HepG2 (cell line): Measurements from ENCODE around the gene LST1. TPM values are rescaled to one million over a fixed set of nuclear protein-coding genes. Genes with fewer than 3 reads are reported as not detected.

Experiments used
- AKAP8 ChIP-seq: sonication (generic); formaldehyde crosslinking; IDR thresholded peaks from 2 replicates; pipeline ENCODE4 v1.5.1; 2020; ENCODE audit warnings: mild to moderate bottlenecking, missing genetic modification reagents
- ATAD3A ChIP-seq: sonication (generic); formaldehyde crosslinking; IDR thresholded peaks from 2 replicates; pipeline ENCODE4 v1.4.0; 2020; ENCODE audit warnings: missing genetic modification reagents
- CAMTA2 ChIP-seq: sonication (generic); formaldehyde crosslinking; IDR thresholded peaks from 2 replicates; pipeline ENCODE4 v1.4.0; 2020; ENCODE audit warnings: mild to moderate bottlenecking, missing genetic modification reagents, borderline replicate concordance
- CENPBD1 ChIP-seq: sonication (generic); formaldehyde crosslinking; IDR thresholded peaks from 2 replicates; pipeline ENCODE4 v1.8.0; 2022; ENCODE audit warnings: missing genetic modification reagents, low read depth, mild to moderate bottlenecking, borderline replicate concordance
- EHMT2 ChIP-seq: fragments of 200-600 bp; sonication (generic); IDR thresholded peaks from 2 replicates; pipeline ENCODE4 v1.7.0; 2017; ENCODE audit warnings: antibody characterized with exemption, low read depth, low read length, borderline replicate concordance
- EP300 ChIP-seq, 3 experiments: sonication (generic) in 1 of 3; formaldehyde crosslinking in 1 of 3; IDR thresholded peaks; 2 replicates each; pipeline versions ENCODE4 v1.5.1 to v1.6.1; 2011 to 2020; ENCODE audit warnings: low read depth in 2 of 3, low read length in 2 of 3, borderline replicate concordance in 1 of 3, improper control_type of control experiment in 1 of 3, mild to moderate bottlenecking in 1 of 3, missing genetic modification reagents in 1 of 3, moderate library complexity in 1 of 3
- FOSL2 ChIP-seq: sonication (generic); formaldehyde crosslinking; IDR thresholded peaks from 2 replicates; pipeline ENCODE4 v1.4.0; 2020; ENCODE audit warnings: missing genetic modification reagents
- GABPB1 ChIP-seq: IDR thresholded peaks from 2 replicates; pipeline ENCODE4 v1.6.1; 2016; ENCODE audit warnings: mild to moderate bottlenecking, missing genetic modification reagents, moderate library complexity, missing compliant biosample characterization
- GZF1 ChIP-seq: sonication (generic); formaldehyde crosslinking; IDR thresholded peaks from 2 replicates; pipeline ENCODE4 v1.5.1; 2020; ENCODE audit warnings: mild to moderate bottlenecking, missing genetic modification reagents
- ISL2 ChIP-seq: sonication (generic); formaldehyde crosslinking; IDR thresholded peaks from 2 replicates; pipeline ENCODE4 v1.5.0; 2020; ENCODE audit warnings: missing genetic modification reagents
- MEIS1 ChIP-seq: sonication (generic); formaldehyde crosslinking; IDR thresholded peaks from 2 replicates; pipeline ENCODE4 v1.9.0; 2021; ENCODE audit warnings: mild to moderate bottlenecking, missing genetic modification reagents, moderate library complexity, borderline replicate concordance
- MXD1 ChIP-seq: sonication (generic); formaldehyde crosslinking; IDR thresholded peaks from 2 replicates; pipeline ENCODE4 v1.4.0; 2020; ENCODE audit warnings: mild to moderate bottlenecking, missing genetic modification reagents
- NFATC3 ChIP-seq: sonication (generic); formaldehyde crosslinking; IDR thresholded peaks from 2 replicates; pipeline ENCODE4 v1.5.1; 2020; ENCODE audit warnings: mild to moderate bottlenecking, missing genetic modification reagents
- SALL2 ChIP-seq: sonication (generic); formaldehyde crosslinking; IDR thresholded peaks from 2 replicates; pipeline ENCODE4 v1.8.1; 2023; ENCODE audit warnings: mild to moderate bottlenecking, missing genetic modification reagents, inconsistent platforms
- SP5 ChIP-seq: IDR thresholded peaks from 2 replicates; pipeline ENCODE4 v1.6.1; 2016; ENCODE audit warnings: low read depth, borderline replicate concordance
- SRY ChIP-seq: sonication (generic); formaldehyde crosslinking; IDR thresholded peaks from 2 replicates; pipeline ENCODE4 v1.8.0; 2022; ENCODE audit warnings: mild to moderate bottlenecking, missing genetic modification reagents
- TFDP2 ChIP-seq: sonication (generic); formaldehyde crosslinking; IDR thresholded peaks from 2 replicates; pipeline ENCODE4 v1.4.0; 2020; ENCODE audit warnings: missing genetic modification reagents
- THYN1 ChIP-seq: sonication (generic); formaldehyde crosslinking; IDR thresholded peaks from 2 replicates; pipeline ENCODE4 v1.8.1; 2023; ENCODE audit warnings: low read depth, mild to moderate bottlenecking, moderate library complexity, missing genetic modification reagents, borderline replicate concordance
- ZC3H4 ChIP-seq: sonication (generic); formaldehyde crosslinking; IDR thresholded peaks from 2 replicates; pipeline ENCODE4 v1.4.0; 2020; ENCODE audit warnings: missing genetic modification reagents, borderline replicate concordance
- ZEB1 ChIP-seq: IDR thresholded peaks from 2 replicates; pipeline ENCODE4 v1.6.1; 2012; ENCODE audit warnings: mild to moderate bottlenecking, low read depth, inconsistent platforms; ENCODE audit not compliant: insufficient replicate concordance
- ZIK1 ChIP-seq: sonication (generic); formaldehyde crosslinking; IDR thresholded peaks from 2 replicates; pipeline ENCODE4 v1.5.0; 2020; ENCODE audit warnings: mild to moderate bottlenecking, low read depth, missing genetic modification reagents, borderline replicate concordance
- ZMYM3 ChIP-seq: sonication (generic); formaldehyde crosslinking; IDR thresholded peaks from 2 replicates; pipeline ENCODE4 v1.5.1; 2020; ENCODE audit warnings: mild to moderate bottlenecking, missing genetic modification reagents
- ZNF30 ChIP-seq: sonication (generic); formaldehyde crosslinking; IDR thresholded peaks from 2 replicates; pipeline ENCODE4 v1.5.0; 2020; ENCODE audit warnings: mild to moderate bottlenecking, missing genetic modification reagents
- ZNF34 ChIP-seq: sonication (generic); formaldehyde crosslinking; IDR thresholded peaks from 2 replicates; pipeline ENCODE4 v1.4.0; 2020; ENCODE audit warnings: mild to moderate bottlenecking, missing genetic modification reagents, borderline replicate concordance
- ZNF678 ChIP-seq: sonication (generic); formaldehyde crosslinking; IDR thresholded peaks from 2 replicates; pipeline ENCODE4 v1.4.0; 2020; ENCODE audit warnings: mild to moderate bottlenecking, missing genetic modification reagents
- ZSCAN22 ChIP-seq: sonication (generic); formaldehyde crosslinking; IDR thresholded peaks from 2 replicates; pipeline ENCODE4 v1.4.0; 2020; ENCODE audit warnings: mild to moderate bottlenecking, missing genetic modification reagents
- ZSCAN31 ChIP-seq: sonication (generic); formaldehyde crosslinking; IDR thresholded peaks from 2 replicates; pipeline ENCODE4 v1.5.0; 2020; ENCODE audit warnings: low read depth, mild to moderate bottlenecking, missing genetic modification reagents
- polyA plus RNA-seq, 8 experiments: library from polyadenylated mRNA; depleted of rRNA in 3 of 8; stranded (reverse) in 7 of 8; unstranded in 1 of 8; fragments of >200 nt; fragmentation: Illumina TruSeq in 4 of 8; extraction: Trizol in 4 of 8; gene quantifications; 2 replicates each; pipeline versions ENCODE4 v1.2.1 to v1.2.3, GENCODE V29; 2011 to 2016; ENCODE audit warnings: low read depth in 4 of 8, missing spikeins in 1 of 8, mixed read lengths in 1 of 8; ENCODE audit not compliant: insufficient read depth in 1 of 8
- total RNA-seq, 5 experiments: library from RNA; depleted of rRNA; stranded (reverse); fragments of >200 nt; fragmentation: Illumina TruSeq; extraction: Trizol; gene quantifications; 2 replicates each; pipeline ENCODE4 v1.2.3, GENCODE V29; 2016; ENCODE audit warnings: low read depth in 1 of 5

LST1 gene
- total and polyA plus RNA-seq, 2 of the 13 experiments (the other 11 are each of a cell fraction or from before 2014, with no cell fraction given), result not detected

- TF ChIP-seq FOSL2 (0 out of 2 replicates have a peak, but pooled peaks have one; percentile 2), GZF1 (CRISPR knock-in tag) (no peak; the same call in none of the 2 replicates), ZSCAN31 (CRISPR knock-in tag) (peak; percentile 26; the same call in 1 of the 2 replicates), ZNF30 (CRISPR knock-in tag) (0 out of 2 replicates have a peak, but pooled peaks have one; percentile 69), ZMYM3 (CRISPR knock-in tag) (no peak), TFDP2 (CRISPR knock-in tag) (no peak; the same call in 1 of the 2 replicates), MEIS1 (CRISPR knock-in tag) (no peak; the same call in 1 of the 2 replicates), ZNF34 (0 out of 2 replicates have a peak, but pooled peaks have one; percentile 11), AKAP8 (no peak), ZNF678 (peak; percentile 77; the same call in 1 of the 2 replicates), ZC3H4 (CRISPR knock-in tag) (no peak), EP300 (IDR thresholded peaks at IDR 0.05; ENCODE audit: low read depth in 2 of 2, low read length in 2 of 2) (no peak), EP300 (CRISPR knock-in tag; IDR thresholded peaks at IDR 0.05; ENCODE audit: borderline replicate concordance) (no peak), ISL2 (CRISPR knock-in tag) (no peak; the same call in 1 of the 2 replicates), EHMT2 (no peak), SP5 (CRISPR knock-in tag) (0 out of 2 replicates have a peak, but pooled peaks have one; percentile 38), CAMTA2 (peak; percentile 87; the same call in 1 of the 2 replicates), CENPBD1 (CRISPR knock-in tag) (peak; percentile 86; the same call in 1 of the 2 replicates), THYN1 (CRISPR knock-in tag) (0 out of 2 replicates have a peak, but pooled peaks have one; percentile 40), ZSCAN22 (CRISPR knock-in tag) (peak; percentile 58; the same call in 1 of the 2 replicates), ATAD3A (CRISPR knock-in tag) (no peak), SRY (CRISPR knock-in tag) (peak; percentile 90), SALL2 (CRISPR knock-in tag) (no peak; the same call in 1 of the 2 replicates), ZEB1 (peak; percentile 64), NFATC3 (CRISPR knock-in tag) (no peak), GABPB1 (CRISPR knock-in tag) (peak; percentile 83), MXD1 (CRISPR knock-in tag) (no peak), ZIK1 (CRISPR knock-in tag) (no peak)
Measured at GRCh38 chr6:31620586-31621319, 34.7 kb downstream of the LST1 start, which contains the start of gene PRRC2A (continued).
